GM20431 (cell line): ENCODE data around the gene CTTNBP2.
"Not testable (repeated sequence)": the region's sequence is repeated elsewhere in the genome, so short reads cannot be mapped to it uniquely, and the experiment has no call there.

Experiments
- in situ Hi-C: fragments of 300-500 bp; cut with MseI, MboI; formaldehyde crosslinking; loops from one replicate; pipeline ENCODE4 v1.15.0; 2020; ENCODE audit warnings: low sequenced_read_pairs; ENCODE audit not compliant: unreplicated experiment

CTTNBP2 gene

GRCh38 chr7:117757440-117757839, 115.8 kb downstream of the CTTNBP2 start:
- in situ Hi-C loops: no loop called here

- in situ Hi-C loops: no loop called here
These were observed 116.6 kb downstream of the CTTNBP2 start for GRCh38 chr7:117756586-117757085.

GRCh38 chr7:117755136-117755535, 118.1 kb downstream of the CTTNBP2 start:
- in situ Hi-C loops: no loop called here

GRCh38 chr7:117751775-117752174, 121.5 kb downstream of the CTTNBP2 start:
- in situ Hi-C loops: no loop called here

GRCh38 chr7:117750612-117751563, 122.4 kb downstream of the CTTNBP2 start:
- in situ Hi-C loops: no loop called here

- in situ Hi-C loops: loop anchor here (25.0 kb wide), 1 partner anchor 370 kb away; no protein-coding TSS in a partner anchor
These were observed 131.3 kb downstream of the CTTNBP2 start for GRCh38 chr7:117741962-117742361.

- in situ Hi-C loops: loop anchor here (25.0 kb wide), 1 partner anchor 373 kb away; no protein-coding TSS in a partner anchor
These were observed 134.2 kb downstream of the CTTNBP2 start for GRCh38 chr7:117739085-117739484.

GRCh38 chr7:117737926-117738325, 135.3 kb downstream of the CTTNBP2 start:
- in situ Hi-C loops: loop anchor here (25.0 kb wide), 1 partner anchor 374 kb away; no protein-coding TSS in a partner anchor

- in situ Hi-C loops: loop anchor here (25.0 kb wide), 1 partner anchor 381 kb away; no protein-coding TSS in a partner anchor
These were observed 141.8 kb downstream of the CTTNBP2 start for GRCh38 chr7:117731455-117731854.

- in situ Hi-C loops: loop anchor here (25.0 kb wide), 1 partner anchor 382 kb away; no protein-coding TSS in a partner anchor
These were observed 142.9 kb downstream of the CTTNBP2 start for GRCh38 chr7:117730390-117730789.

- in situ Hi-C loops: loop anchor here (25.0 kb wide), 1 partner anchor 383 kb away; no protein-coding TSS in a partner anchor
These were observed 144.2 kb downstream of the CTTNBP2 start for GRCh38 chr7:117728890-117729624.

GRCh38 chr7:117724898-117725297, 148.3 kb downstream of the CTTNBP2 start:
- in situ Hi-C loops: loop anchor here (25.0 kb wide), 1 partner anchor 387 kb away; no protein-coding TSS in a partner anchor

GRCh38 chr7:117719377-117719776, 153.9 kb downstream of the CTTNBP2 start:
- in situ Hi-C loops: no loop called here

GRCh38 chr7:117718116-117718835, 155.0 kb downstream of the CTTNBP2 start:
- in situ Hi-C loops: no loop called here

GRCh38 chr7:117717357-117717756, 155.9 kb downstream of the CTTNBP2 start:
- in situ Hi-C loops: no loop called here

- in situ Hi-C loops: no loop called here
These were observed 156.4 kb downstream of the CTTNBP2 start for GRCh38 chr7:117716707-117717299.

GRCh38 chr7:117715784-117716445, 157.3 kb downstream of the CTTNBP2 start:
- in situ Hi-C loops: no loop called here

- in situ Hi-C loops: no loop called here
These were observed 161.7 kb downstream of the CTTNBP2 start for GRCh38 chr7:117711556-117711955.

GRCh38 chr7:117708173-117708572, 165.1 kb downstream of the CTTNBP2 start:
- in situ Hi-C loops: not testable (repeated sequence)
